HG02763 (cell line): ENCODE data around the gene ARMC3.
"Not testable (repeated sequence)": the region's sequence is repeated elsewhere in the genome, so short reads cannot be mapped to it uniquely, and the experiment has no call there.

Experiments
- ATAC-seq: cut with Tn5 transposase; IDR thresholded peaks from one replicate; pipeline ENCODE4 v1.9.1; 2021; ENCODE audit warnings: mild to moderate bottlenecking, moderate library complexity; ENCODE audit not compliant: unreplicated experiment

Gene ARMC3

GRCh38 chr10:22927661-22928403 lies at the start of gene ARMC3:
Gene ARMC3 (plus strand): TSS chr10:22928053. CDS start chr10:22931997, 3,944 bp downstream.
- peak; percentile 69 for ATAC-seq

- ATAC-seq, result no peak
Observed at GRCh38 chr10:22891797-22892196, 36.1 kb upstream of the ARMC3 start.

GRCh38 chr10:22893781-22894180 lies 34.1 kb upstream of the ARMC3 start:
- no peak for ATAC-seq

- ATAC-seq, result no peak
Observed at GRCh38 chr10:22894714-22895113, 33.1 kb upstream of the ARMC3 start.

GRCh38 chr10:22895252-22895651 lies 32.6 kb upstream of the ARMC3 start:
- no peak for ATAC-seq

GRCh38 chr10:22897371-22897770 lies 30.5 kb upstream of the ARMC3 start:
- no peak for ATAC-seq

GRCh38 chr10:22899307-22899706 lies 28.5 kb upstream of the ARMC3 start:
- no peak for ATAC-seq

GRCh38 chr10:22899775-22900174 lies 28.1 kb upstream of the ARMC3 start:
- no peak for ATAC-seq

GRCh38 chr10:22900841-22901601 lies 26.8 kb upstream of the ARMC3 start:
- no peak for ATAC-seq

GRCh38 chr10:22902147-22902546 lies 25.7 kb upstream of the ARMC3 start:
- ATAC-seq, result not testable (repeated sequence)

GRCh38 chr10:22903694-22904093 lies 24.2 kb upstream of the ARMC3 start:
- no peak for ATAC-seq

- no peak for ATAC-seq
Observed at GRCh38 chr10:22906767-22907166, 21.1 kb upstream of the ARMC3 start.

GRCh38 chr10:22908837-22909236 lies 19.0 kb upstream of the ARMC3 start:
- ATAC-seq, result no peak

- not testable (repeated sequence) for ATAC-seq
Observed at GRCh38 chr10:22909673-22910072, 18.2 kb upstream of the ARMC3 start.

- ATAC-seq, result no peak
Observed at GRCh38 chr10:22911067-22911466, 16.8 kb upstream of the ARMC3 start.

- no peak for ATAC-seq
Observed at GRCh38 chr10:22911889-22912762, 15.7 kb upstream of the ARMC3 start.

- ATAC-seq, result no peak
Observed at GRCh38 chr10:22912763-22913384, 15.0 kb upstream of the ARMC3 start.

GRCh38 chr10:22913474-22914092 lies 14.3 kb upstream of the ARMC3 start:
- ATAC-seq, result no peak

- no peak for ATAC-seq
Observed at GRCh38 chr10:22915314-22915713, 12.5 kb upstream of the ARMC3 start.

GRCh38 chr10:22925088-22925487 lies 2.8 kb upstream of the ARMC3 start:
- ATAC-seq, result no peak
